ENCODE results near the gene PSD2. TPM values are rescaled to one million over a fixed set of nuclear protein-coding genes. Genes with fewer than 3 reads are reported as not detected.
A peak's percentile ranks its signal among the peaks of the same experiment; 100 is the strongest.

PSD2 gene
- total and polyA plus RNA-seq, 2 of the 13 experiments (the other 11 are each of a cell fraction or from before 2014, with no cell fraction given): 0.07 TPM; not detected in 1

DNA sequence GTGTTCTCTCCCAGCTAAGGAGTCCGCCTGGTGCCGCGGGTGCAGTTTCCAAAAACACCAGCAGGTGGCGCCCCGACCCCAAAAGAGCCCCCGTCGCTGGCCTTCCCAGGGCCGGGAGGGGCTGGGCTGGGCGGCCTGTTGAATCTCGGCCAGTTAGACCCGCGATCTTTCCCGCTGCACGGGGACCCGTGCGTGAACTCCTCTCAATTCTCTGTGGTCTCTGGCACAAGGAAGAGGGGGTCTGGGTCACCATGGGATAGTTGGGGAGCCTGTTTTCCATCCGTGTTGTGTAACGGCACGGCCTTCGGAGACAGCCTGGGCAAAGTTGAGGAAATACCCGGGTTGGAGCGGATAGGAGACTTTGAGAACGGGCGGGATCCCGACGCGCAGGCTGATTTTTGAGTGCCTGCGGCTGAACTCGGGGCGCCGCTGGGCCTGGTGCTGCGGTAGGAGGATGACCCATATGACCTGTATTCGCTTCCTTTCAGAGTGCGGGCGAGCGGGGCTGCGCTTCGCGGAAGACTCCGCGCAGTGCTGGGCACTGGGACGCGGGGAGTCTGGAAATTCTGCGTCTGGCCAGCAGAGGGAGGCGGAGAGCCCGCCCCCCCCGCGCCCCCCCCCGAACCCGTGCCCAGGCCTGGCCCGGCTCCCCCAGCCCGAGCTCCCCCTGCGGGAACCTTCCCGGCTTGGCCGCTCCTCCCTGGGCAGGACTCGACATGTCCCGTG lies 7.9 kb upstream of the PSD2 start (continued):
- TF ChIP-seq, protein P1, sequence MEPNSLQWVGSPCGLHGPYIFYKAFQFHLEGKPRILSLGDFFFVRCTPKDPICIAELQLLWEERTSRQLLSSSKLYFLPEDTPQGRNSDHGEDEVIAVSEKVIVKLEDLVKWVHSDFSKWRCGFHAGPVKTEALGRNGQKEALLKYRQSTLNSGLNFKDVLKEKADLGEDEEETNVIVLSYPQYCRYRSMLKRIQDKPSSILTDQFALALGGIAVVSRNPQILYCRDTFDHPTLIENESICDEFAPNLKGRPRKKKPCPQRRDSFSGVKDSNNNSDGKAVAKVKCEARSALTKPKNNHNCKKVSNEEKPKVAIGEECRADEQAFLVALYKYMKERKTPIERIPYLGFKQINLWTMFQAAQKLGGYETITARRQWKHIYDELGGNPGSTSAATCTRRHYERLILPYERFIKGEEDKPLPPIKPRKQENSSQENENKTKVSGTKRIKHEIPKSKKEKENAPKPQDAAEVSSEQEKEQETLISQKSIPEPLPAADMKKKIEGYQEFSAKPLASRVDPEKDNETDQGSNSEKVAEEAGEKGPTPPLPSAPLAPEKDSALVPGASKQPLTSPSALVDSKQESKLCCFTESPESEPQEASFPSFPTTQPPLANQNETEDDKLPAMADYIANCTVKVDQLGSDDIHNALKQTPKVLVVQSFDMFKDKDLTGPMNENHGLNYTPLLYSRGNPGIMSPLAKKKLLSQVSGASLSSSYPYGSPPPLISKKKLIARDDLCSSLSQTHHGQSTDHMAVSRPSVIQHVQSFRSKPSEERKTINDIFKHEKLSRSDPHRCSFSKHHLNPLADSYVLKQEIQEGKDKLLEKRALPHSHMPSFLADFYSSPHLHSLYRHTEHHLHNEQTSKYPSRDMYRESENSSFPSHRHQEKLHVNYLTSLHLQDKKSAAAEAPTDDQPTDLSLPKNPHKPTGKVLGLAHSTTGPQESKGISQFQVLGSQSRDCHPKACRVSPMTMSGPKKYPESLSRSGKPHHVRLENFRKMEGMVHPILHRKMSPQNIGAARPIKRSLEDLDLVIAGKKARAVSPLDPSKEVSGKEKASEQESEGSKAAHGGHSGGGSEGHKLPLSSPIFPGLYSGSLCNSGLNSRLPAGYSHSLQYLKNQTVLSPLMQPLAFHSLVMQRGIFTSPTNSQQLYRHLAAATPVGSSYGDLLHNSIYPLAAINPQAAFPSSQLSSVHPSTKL (CRISPR knock-in tag; IDR thresholded peaks at IDR 0.05): no peak
- TF ChIP-seq, protein P2, sequence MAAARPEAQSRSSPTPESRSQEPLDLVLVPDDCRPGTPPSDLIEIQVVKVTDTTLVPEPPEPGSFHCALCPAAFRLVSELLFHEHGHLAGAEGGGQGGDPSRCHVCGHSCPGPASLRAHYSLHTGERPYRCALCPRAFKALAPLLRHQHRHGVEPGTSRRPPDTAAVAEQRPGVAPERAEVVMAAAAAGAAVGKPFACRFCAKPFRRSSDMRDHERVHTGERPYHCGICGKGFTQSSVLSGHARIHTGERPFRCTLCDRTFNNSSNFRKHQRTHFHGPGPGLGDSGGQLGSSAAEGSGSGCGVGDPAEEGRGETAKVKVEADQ (CRISPR knock-in tag; IDR thresholded peaks at IDR 0.05; ENCODE audit: borderline replicate concordance): no peak
- TF ChIP-seq, protein P3, sequence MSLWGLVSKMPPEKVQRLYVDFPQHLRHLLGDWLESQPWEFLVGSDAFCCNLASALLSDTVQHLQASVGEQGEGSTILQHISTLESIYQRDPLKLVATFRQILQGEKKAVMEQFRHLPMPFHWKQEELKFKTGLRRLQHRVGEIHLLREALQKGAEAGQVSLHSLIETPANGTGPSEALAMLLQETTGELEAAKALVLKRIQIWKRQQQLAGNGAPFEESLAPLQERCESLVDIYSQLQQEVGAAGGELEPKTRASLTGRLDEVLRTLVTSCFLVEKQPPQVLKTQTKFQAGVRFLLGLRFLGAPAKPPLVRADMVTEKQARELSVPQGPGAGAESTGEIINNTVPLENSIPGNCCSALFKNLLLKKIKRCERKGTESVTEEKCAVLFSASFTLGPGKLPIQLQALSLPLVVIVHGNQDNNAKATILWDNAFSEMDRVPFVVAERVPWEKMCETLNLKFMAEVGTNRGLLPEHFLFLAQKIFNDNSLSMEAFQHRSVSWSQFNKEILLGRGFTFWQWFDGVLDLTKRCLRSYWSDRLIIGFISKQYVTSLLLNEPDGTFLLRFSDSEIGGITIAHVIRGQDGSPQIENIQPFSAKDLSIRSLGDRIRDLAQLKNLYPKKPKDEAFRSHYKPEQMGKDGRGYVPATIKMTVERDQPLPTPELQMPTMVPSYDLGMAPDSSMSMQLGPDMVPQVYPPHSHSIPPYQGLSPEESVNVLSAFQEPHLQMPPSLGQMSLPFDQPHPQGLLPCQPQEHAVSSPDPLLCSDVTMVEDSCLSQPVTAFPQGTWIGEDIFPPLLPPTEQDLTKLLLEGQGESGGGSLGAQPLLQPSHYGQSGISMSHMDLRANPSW (CRISPR knock-in tag; IDR thresholded peaks at IDR 0.05; ENCODE audit: borderline replicate concordance): no peak
- TF ChIP-seq RARA (CRISPR knock-in tag; IDR thresholded peaks at IDR 0.05): no peak
- TF ChIP-seq, protein P4, sequence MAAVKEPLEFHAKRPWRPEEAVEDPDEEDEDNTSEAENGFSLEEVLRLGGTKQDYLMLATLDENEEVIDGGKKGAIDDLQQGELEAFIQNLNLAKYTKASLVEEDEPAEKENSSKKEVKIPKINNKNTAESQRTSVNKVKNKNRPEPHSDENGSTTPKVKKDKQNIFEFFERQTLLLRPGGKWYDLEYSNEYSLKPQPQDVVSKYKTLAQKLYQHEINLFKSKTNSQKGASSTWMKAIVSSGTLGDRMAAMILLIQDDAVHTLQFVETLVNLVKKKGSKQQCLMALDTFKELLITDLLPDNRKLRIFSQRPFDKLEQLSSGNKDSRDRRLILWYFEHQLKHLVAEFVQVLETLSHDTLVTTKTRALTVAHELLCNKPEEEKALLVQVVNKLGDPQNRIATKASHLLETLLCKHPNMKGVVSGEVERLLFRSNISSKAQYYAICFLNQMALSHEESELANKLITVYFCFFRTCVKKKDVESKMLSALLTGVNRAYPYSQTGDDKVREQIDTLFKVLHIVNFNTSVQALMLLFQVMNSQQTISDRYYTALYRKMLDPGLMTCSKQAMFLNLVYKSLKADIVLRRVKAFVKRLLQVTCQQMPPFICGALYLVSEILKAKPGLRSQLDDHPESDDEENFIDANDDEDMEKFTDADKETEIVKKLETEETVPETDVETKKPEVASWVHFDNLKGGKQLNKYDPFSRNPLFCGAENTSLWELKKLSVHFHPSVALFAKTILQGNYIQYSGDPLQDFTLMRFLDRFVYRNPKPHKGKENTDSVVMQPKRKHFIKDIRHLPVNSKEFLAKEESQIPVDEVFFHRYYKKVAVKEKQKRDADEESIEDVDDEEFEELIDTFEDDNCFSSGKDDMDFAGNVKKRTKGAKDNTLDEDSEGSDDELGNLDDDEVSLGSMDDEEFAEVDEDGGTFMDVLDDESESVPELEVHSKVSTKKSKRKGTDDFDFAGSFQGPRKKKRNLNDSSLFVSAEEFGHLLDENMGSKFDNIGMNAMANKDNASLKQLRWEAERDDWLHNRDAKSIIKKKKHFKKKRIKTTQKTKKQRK (IDR thresholded peaks at IDR 0.05; ENCODE audit: low read length): no peak
- no peak for TF ChIP-seq ZNF329 (CRISPR knock-in tag; IDR thresholded peaks at IDR 0.05; ENCODE audit: low read depth)
- TF ChIP-seq, protein P5, sequence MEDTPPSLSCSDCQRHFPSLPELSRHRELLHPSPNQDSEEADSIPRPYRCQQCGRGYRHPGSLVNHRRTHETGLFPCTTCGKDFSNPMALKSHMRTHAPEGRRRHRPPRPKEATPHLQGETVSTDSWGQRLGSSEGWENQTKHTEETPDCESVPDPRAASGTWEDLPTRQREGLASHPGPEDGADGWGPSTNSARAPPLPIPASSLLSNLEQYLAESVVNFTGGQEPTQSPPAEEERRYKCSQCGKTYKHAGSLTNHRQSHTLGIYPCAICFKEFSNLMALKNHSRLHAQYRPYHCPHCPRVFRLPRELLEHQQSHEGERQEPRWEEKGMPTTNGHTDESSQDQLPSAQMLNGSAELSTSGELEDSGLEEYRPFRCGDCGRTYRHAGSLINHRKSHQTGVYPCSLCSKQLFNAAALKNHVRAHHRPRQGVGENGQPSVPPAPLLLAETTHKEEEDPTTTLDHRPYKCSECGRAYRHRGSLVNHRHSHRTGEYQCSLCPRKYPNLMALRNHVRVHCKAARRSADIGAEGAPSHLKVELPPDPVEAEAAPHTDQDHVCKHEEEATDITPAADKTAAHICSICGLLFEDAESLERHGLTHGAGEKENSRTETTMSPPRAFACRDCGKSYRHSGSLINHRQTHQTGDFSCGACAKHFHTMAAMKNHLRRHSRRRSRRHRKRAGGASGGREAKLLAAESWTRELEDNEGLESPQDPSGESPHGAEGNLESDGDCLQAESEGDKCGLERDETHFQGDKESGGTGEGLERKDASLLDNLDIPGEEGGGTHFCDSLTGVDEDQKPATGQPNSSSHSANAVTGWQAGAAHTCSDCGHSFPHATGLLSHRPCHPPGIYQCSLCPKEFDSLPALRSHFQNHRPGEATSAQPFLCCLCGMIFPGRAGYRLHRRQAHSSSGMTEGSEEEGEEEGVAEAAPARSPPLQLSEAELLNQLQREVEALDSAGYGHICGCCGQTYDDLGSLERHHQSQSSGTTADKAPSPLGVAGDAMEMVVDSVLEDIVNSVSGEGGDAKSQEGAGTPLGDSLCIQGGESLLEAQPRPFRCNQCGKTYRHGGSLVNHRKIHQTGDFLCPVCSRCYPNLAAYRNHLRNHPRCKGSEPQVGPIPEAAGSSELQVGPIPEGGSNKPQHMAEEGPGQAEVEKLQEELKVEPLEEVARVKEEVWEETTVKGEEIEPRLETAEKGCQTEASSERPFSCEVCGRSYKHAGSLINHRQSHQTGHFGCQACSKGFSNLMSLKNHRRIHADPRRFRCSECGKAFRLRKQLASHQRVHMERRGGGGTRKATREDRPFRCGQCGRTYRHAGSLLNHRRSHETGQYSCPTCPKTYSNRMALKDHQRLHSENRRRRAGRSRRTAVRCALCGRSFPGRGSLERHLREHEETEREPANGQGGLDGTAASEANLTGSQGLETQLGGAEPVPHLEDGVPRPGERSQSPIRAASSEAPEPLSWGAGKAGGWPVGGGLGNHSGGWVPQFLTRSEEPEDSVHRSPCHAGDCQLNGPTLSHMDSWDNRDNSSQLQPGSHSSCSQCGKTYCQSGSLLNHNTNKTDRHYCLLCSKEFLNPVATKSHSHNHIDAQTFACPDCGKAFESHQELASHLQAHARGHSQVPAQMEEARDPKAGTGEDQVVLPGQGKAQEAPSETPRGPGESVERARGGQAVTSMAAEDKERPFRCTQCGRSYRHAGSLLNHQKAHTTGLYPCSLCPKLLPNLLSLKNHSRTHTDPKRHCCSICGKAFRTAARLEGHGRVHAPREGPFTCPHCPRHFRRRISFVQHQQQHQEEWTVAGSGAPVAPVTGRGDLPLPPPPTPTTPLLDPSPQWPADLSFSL (CRISPR knock-in tag; IDR thresholded peaks at IDR 0.05): no peak; the same call in 1 of the 2 replicates
- peak; percentile 97 for TF ChIP-seq RAD21 (CRISPR knock-in tag; IDR thresholded peaks at IDR 0.05)
- no peak for TF ChIP-seq ZNF232 (CRISPR knock-in tag; IDR thresholded peaks at IDR 0.05; ENCODE audit: borderline replicate concordance)

All from HepG2 (cell line).